ENCODE data around the gene C10orf105. TPM values are rescaled to one million over a fixed set of nuclear protein-coding genes. Genes with fewer than 3 reads are reported as not detected.

C10orf105 gene
- total RNA-seq, 1 donor from 2014 or later = not detected

GRCh38 chr10:71745664-71746250 is 26.2 kb upstream of the C10orf105 start:
- H3K4me1 Mint-ChIP-seq = peaks cover 75% of the 10 kb centered on the region
- peaks cover 5% of the 10 kb centered on the region for H3K36me3 Mint-ChIP-seq (ENCODE audit: low read depth)
- TF ChIP-seq, protein P1, sequence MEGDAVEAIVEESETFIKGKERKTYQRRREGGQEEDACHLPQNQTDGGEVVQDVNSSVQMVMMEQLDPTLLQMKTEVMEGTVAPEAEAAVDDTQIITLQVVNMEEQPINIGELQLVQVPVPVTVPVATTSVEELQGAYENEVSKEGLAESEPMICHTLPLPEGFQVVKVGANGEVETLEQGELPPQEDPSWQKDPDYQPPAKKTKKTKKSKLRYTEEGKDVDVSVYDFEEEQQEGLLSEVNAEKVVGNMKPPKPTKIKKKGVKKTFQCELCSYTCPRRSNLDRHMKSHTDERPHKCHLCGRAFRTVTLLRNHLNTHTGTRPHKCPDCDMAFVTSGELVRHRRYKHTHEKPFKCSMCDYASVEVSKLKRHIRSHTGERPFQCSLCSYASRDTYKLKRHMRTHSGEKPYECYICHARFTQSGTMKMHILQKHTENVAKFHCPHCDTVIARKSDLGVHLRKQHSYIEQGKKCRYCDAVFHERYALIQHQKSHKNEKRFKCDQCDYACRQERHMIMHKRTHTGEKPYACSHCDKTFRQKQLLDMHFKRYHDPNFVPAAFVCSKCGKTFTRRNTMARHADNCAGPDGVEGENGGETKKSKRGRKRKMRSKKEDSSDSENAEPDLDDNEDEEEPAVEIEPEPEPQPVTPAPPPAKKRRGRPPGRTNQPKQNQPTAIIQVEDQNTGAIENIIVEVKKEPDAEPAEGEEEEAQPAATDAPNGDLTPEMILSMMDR (IDR thresholded peaks at IDR 0.05) = no peak
- DNase-seq (no peak), ATAC-seq (ENCODE audit: low read depth) (no peak)
- intact Hi-C loops (cut with micrococcal nuclease) = loop anchor here (5.0 kb wide), 1 partner anchor 53 kb away; no protein-coding TSS in a partner anchor
- H3K4me3 Mint-ChIP-seq = no peak overlapping the region
- ChIA-PET CTCF (no interaction called here), POLR2A (interaction anchor here (1.0 kb wide), 2 partner anchors 19 to 21 kb away, joined by 3 read pairs; no protein-coding TSS in a partner anchor)
- no peaks in the 10 kb centered on the region for H3K9me3 Mint-ChIP-seq
- peak overlapping the region; percentile 9 for H3K27ac Mint-ChIP-seq
- no peaks in the 10 kb centered on the region for H3K27me3 Mint-ChIP-seq

GRCh38 chr10:71744897-71745663 is 25.5 kb upstream of the C10orf105 start:
- TF ChIP-seq, protein P1 (IDR thresholded peaks at IDR 0.05) = no peak
- Mint-ChIP-seq H3K27me3 (no peaks in the 10 kb centered on the region), H3K36me3 (ENCODE audit: low read depth) (no peaks in the 10 kb centered on the region), H3K9me3 (no peaks in the 10 kb centered on the region), H3K4me1 (peaks cover 73% of the 10 kb centered on the region), H3K4me3 (no peak overlapping the region), H3K27ac (no peak overlapping the region)
- POLR2A ChIA-PET = interaction anchor here (1.0 kb wide), 1 partner anchor 22 kb away, joined by 3 read pairs; no protein-coding TSS in a partner anchor
- intact Hi-C loops (cut with micrococcal nuclease) = loop anchor here (5.0 kb wide), 1 partner anchor 53 kb away; no protein-coding TSS in a partner anchor
- no peak for DNase-seq
- CTCF ChIA-PET = no interaction called here
- no peak for ATAC-seq (ENCODE audit: low read depth)

DNA sequence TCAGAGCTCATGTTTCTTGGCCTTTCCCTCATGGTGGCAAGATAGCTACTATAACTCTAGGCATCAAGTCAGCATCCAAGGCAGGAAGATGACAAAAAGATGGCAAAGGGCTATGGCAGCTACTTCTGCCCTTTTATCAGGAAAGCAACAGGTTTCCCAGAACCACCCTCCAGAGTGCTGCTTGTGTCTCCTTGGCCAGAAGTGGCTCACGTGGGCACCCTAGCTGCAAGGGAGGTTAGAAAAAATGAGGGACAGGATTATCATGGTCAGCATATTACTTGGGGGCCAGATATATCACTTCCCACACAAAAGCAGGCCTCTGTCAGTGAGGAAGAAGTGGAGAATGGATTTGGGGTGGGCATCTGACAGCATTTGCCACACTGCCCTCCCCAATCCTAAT is 24.3 kb upstream of the C10orf105 start:
- CTCF ChIA-PET = interaction anchor here (1.5 kb wide), 1 partner anchor 152 kb away, joined by 4 read pairs; no protein-coding TSS in a partner anchor
- no peaks in the 10 kb centered on the region for H3K36me3 Mint-ChIP-seq (ENCODE audit: low read depth)
- DNase-seq (no peak), ATAC-seq (ENCODE audit: low read depth) (no peak)
- TF ChIP-seq, protein P1 (IDR thresholded peaks at IDR 0.05) = no peak
- no peaks in the 10 kb centered on the region for H3K9me3 Mint-ChIP-seq
- H3K27ac Mint-ChIP-seq = no peak overlapping the region
- H3K4me1 Mint-ChIP-seq = peaks cover 65% of the 10 kb centered on the region
- intact Hi-C loops (cut with micrococcal nuclease) = no loop called here
- POLR2A ChIA-PET = no interaction called here
- no peak overlapping the region for H3K4me3 Mint-ChIP-seq
- no peaks in the 10 kb centered on the region for H3K27me3 Mint-ChIP-seq

DNA sequence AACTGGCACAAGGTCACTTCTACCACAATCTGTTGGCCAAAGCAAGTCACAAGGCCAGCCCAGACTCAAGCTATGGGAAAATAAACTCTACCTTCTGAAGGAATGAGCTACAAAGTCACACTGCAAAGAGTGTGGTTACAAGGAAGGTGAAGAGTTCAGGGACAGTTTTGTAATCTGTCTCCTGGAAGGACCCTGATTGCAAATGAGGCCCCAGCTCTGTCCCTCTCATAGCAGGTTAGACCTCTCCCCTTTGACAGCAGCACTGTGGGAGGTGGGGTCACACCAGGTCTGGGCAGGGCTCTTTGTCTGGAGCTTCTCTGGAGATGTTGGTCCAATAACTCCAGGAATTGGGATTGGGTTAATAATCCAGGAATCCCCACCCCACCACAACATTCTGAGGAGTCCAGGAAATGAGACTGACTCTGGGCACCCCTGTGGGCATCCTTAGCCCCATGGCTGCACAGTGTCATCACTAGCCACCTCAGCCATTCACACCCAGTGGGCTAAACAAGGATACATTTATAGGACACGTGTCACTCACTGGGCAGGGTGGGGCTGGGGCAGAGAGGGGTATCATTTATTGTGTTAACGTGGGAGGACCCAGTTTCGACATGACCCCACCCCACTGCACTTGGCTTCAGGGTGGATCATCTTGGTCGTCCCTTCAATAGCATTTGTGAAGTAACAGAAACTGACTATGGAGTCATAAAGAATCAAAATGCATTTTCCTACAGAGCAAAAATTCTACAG is 23.7 kb upstream of the C10orf105 start:
- DNase-seq (no peak), ATAC-seq (ENCODE audit: low read depth) (no peak)
- TF ChIP-seq, protein P1 (IDR thresholded peaks at IDR 0.05) = no peak
- Mint-ChIP-seq H3K4me3 (no peak overlapping the region), H3K27me3 (no peaks in the 10 kb centered on the region), H3K4me1 (peaks cover 59% of the 10 kb centered on the region), H3K27ac (no peak overlapping the region), H3K36me3 (ENCODE audit: low read depth) (no peaks in the 10 kb centered on the region), H3K9me3 (no peaks in the 10 kb centered on the region)
- CTCF ChIA-PET = interaction anchor here (1.5 kb wide), 1 partner anchor 153 kb away, joined by 4 read pairs; no protein-coding TSS in a partner anchor
- intact Hi-C loops (cut with micrococcal nuclease) = no loop called here
- POLR2A ChIA-PET = no interaction called here
